ENCODE data around the gene MTRR. TPM values are rescaled to one million over a fixed set of nuclear protein-coding genes. Genes with fewer than 3 reads are reported as not detected.

Gene MTRR
- total RNA-seq, 1 experiment from 2014 or later: 72.6 TPM

DNA sequence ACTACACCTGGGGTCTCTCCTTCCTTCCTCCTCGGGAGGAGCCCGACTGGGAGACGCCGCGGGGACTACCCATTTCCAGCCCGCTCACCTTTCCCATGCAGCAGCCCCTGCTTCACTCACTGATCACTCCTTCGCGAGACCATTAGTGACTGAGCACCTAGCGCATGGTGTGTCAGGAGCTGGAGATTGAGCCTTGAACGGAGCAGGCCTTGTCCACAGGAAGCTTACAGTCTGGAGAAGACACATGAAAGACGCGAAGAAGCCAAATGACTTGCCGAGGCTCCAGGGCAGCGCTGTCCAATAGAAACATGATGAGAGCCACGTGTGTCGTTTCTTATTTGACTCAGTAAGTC is 17.7 kb upstream of the MTRR start:
- no peaks in the 10 kb centered on the region for H3K4me1 ChIP-seq (replicated peaks; ENCODE audit: insufficient read depth)
- CTCF ChIA-PET: interaction anchor here (0.6 kb wide), 1 partner anchor 1086 kb away, joined by 3 read pairs; no protein-coding TSS in a partner anchor
- no peak overlapping the region for H3K4me3 ChIP-seq
- TF ChIP-seq, protein P1, sequence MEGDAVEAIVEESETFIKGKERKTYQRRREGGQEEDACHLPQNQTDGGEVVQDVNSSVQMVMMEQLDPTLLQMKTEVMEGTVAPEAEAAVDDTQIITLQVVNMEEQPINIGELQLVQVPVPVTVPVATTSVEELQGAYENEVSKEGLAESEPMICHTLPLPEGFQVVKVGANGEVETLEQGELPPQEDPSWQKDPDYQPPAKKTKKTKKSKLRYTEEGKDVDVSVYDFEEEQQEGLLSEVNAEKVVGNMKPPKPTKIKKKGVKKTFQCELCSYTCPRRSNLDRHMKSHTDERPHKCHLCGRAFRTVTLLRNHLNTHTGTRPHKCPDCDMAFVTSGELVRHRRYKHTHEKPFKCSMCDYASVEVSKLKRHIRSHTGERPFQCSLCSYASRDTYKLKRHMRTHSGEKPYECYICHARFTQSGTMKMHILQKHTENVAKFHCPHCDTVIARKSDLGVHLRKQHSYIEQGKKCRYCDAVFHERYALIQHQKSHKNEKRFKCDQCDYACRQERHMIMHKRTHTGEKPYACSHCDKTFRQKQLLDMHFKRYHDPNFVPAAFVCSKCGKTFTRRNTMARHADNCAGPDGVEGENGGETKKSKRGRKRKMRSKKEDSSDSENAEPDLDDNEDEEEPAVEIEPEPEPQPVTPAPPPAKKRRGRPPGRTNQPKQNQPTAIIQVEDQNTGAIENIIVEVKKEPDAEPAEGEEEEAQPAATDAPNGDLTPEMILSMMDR (conservative IDR thresholded peaks at IDR 0.05): no peak
- TF ChIP-seq EZH2 (IDR thresholded peaks at IDR 0.05; ENCODE audit: low read depth): no peak
- H3K27ac ChIP-seq: no peak overlapping the region
- intact Hi-C loops (cut with micrococcal nuclease; ENCODE audit: unreplicated experiment): no loop called here
- no peak overlapping the region for H2AFZ ChIP-seq
- H3K9me2 ChIP-seq (ENCODE audit: insufficient read depth): no peaks in the 10 kb centered on the region; the same call in 1 of the 2 replicates
- H3K27me3 ChIP-seq (ENCODE audit: insufficient read depth, low read depth): peaks cover 42% of the 10 kb centered on the region
- H3K36me3 ChIP-seq (ENCODE audit: low read depth): no peaks in the 10 kb centered on the region
- H3K4me2 ChIP-seq: no peak overlapping the region
- DNase-seq: no peak
- no peaks in the 10 kb centered on the region for H3F3A ChIP-seq (ENCODE audit: insufficient read depth, low read depth)
- no peaks in the 10 kb centered on the region; the same call in 1 of the 2 replicates for H3K9me3 ChIP-seq (ENCODE audit: insufficient read depth, low read depth)
- H3K79me2 ChIP-seq (ENCODE audit: low read depth): no peaks in the 10 kb centered on the region
- H4K20me1 ChIP-seq (ENCODE audit: insufficient read depth): no peaks in the 10 kb centered on the region
- BruUV-seq (replicated peaks): no TSS peak
- POLR2A ChIA-PET (ENCODE audit: unreplicated experiment): no interaction called here

DNA sequence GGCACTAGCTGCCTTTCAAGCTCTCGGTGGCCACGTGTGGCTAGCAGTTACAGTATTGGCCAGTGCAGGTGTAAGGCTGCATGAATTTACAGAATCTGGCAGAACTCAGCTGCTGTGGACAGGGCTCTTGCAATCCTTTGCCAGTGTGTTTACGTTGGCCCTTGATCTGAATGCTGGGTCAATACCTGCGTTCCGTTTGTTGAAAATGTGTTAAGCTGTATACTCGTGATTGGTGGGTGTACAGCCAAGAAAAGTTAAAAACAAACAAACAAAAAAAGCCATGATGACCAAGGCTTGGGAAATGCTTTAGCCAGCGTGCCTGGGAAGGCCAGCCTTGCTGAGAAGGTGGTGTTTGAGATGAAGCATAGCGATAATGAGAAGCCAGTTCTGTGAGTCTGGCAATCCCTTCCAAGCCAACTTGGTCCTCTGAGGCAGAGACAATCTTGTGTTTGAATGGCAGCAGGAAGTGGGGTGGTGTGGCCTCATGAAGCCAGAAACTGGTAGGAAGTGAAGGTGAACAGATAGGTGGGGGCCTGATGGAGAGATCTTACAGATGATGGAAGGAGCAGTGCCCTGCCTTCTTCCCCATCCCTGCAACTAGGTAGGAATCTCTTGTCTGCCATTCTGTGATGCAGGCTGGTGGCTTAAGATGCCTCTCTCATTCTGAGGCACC is 17.2 kb upstream of the MTRR start:
- intact Hi-C loops (cut with micrococcal nuclease; ENCODE audit: unreplicated experiment): no loop called here

DNA sequence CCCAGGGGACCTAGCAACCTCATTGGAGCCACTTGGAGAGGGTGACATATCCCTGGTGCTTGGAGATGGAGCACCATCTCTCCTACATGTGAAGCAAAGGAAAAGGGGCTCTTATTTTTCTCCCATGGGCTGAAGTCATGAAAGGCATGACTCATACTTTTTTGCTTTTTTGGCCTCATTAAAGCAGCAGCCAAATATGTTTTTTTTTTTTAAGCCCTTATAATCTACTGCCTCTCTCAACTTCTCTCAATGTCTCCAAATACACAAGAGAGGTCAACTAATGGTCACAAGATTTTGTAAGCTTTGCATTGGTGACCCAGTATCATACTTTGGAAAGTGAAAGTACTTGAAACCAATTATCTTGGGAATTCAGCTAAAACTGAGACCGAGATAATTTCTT is 16.4 kb upstream of the MTRR start:
- CTCF ChIA-PET: no interaction called here
- no peaks in the 10 kb centered on the region for H3F3A ChIP-seq (ENCODE audit: insufficient read depth, low read depth)

More for the DNA sequence above, 17.2 kb upstream of the MTRR start:
- H3K4me1 ChIP-seq (replicated peaks; ENCODE audit: insufficient read depth): no peaks in the 10 kb centered on the region
- no TSS peak for BruUV-seq (replicated peaks)
- no peaks in the 10 kb centered on the region for H3F3A ChIP-seq (ENCODE audit: insufficient read depth, low read depth)
- H3K4me2 ChIP-seq: no peak overlapping the region
- H3K79me2 ChIP-seq (ENCODE audit: low read depth): no peaks in the 10 kb centered on the region
- no peak overlapping the region for H2AFZ ChIP-seq
- H3K4me3 ChIP-seq: no peak overlapping the region
- peaks cover 37% of the 10 kb centered on the region for H3K27me3 ChIP-seq (ENCODE audit: insufficient read depth, low read depth)
- H4K20me1 ChIP-seq (ENCODE audit: insufficient read depth): no peaks in the 10 kb centered on the region
- ChIA-PET CTCF (no interaction called here), POLR2A (ENCODE audit: unreplicated experiment) (no interaction called here)
- H3K36me3 ChIP-seq (ENCODE audit: low read depth): no peaks in the 10 kb centered on the region
- peak in 1 of 2 experiments; percentile 44 for DNase-seq
- H3K9me3 ChIP-seq (ENCODE audit: insufficient read depth, low read depth): no peaks in the 10 kb centered on the region; the same call in 1 of the 2 replicates
- no peaks in the 10 kb centered on the region; the same call in 1 of the 2 replicates for H3K9me2 ChIP-seq (ENCODE audit: insufficient read depth)
- TF ChIP-seq EZH2 (IDR thresholded peaks at IDR 0.05; ENCODE audit: low read depth): no peak
- TF ChIP-seq, protein P1 (conservative IDR thresholded peaks at IDR 0.05): no peak
- no peak overlapping the region for H3K27ac ChIP-seq

More for the DNA sequence above, 16.4 kb upstream of the MTRR start:
- no peaks in the 10 kb centered on the region for H3K79me2 ChIP-seq (ENCODE audit: low read depth)
- no peak overlapping the region for H3K4me3 ChIP-seq
- intact Hi-C loops (cut with micrococcal nuclease; ENCODE audit: unreplicated experiment): no loop called here
- no peaks in the 10 kb centered on the region for H4K20me1 ChIP-seq (ENCODE audit: insufficient read depth)
- no peaks in the 10 kb centered on the region for H3K36me3 ChIP-seq (ENCODE audit: low read depth)
- no peak overlapping the region for H3K27ac ChIP-seq
- H3K27me3 ChIP-seq (ENCODE audit: insufficient read depth, low read depth): peaks cover 29% of the 10 kb centered on the region
- DNase-seq: no peak
- no peaks in the 10 kb centered on the region; the same call in 1 of the 2 replicates for H3K9me3 ChIP-seq (ENCODE audit: insufficient read depth, low read depth)
- BruUV-seq (replicated peaks): no TSS peak
- H3K4me2 ChIP-seq: peak overlapping the region; percentile 6; the same call in 1 of the 2 replicates
- no peaks in the 10 kb centered on the region; the same call in 1 of the 2 replicates for H3K9me2 ChIP-seq (ENCODE audit: insufficient read depth)
- POLR2A ChIA-PET (ENCODE audit: unreplicated experiment): interaction anchor here (0.6 kb wide), 1 partner anchor 481 kb away, joined by 3 read pairs; no protein-coding TSS in a partner anchor
- H2AFZ ChIP-seq: peak overlapping the region; percentile 20; the same call in 1 of the 2 replicates
- TF ChIP-seq EZH2 (IDR thresholded peaks at IDR 0.05; ENCODE audit: low read depth): no peak
- TF ChIP-seq, protein P1 (conservative IDR thresholded peaks at IDR 0.05): no peak
- H3K4me1 ChIP-seq (replicated peaks; ENCODE audit: insufficient read depth): no peaks in the 10 kb centered on the region

All from PC-9 (cell line).